ENCODE results near the gene EDC3. TPM values are rescaled to one million over a fixed set of nuclear protein-coding genes. Genes with fewer than 3 reads are reported as not detected.
"Not testable (repeated sequence)": the region's sequence is repeated elsewhere in the genome, so short reads cannot be mapped to it uniquely, and the experiment has no call there.

Gene EDC3
- total RNA-seq, 1 donor from 2014 or later: 49.5 TPM

GRCh38 chr15:74732846-74733245, 37.0 kb upstream of the EDC3 start:
- Mint-ChIP-seq H3K4me1 (no peaks in the 10 kb centered on the region), H3K36me3 (ENCODE audit: low read depth) (no peaks in the 10 kb centered on the region), H3K4me3 (no peak overlapping the region), H3K27me3 (peaks cover 57% of the 10 kb centered on the region), H3K27ac (no peak overlapping the region), H3K9me3 (peaks cover 7% of the 10 kb centered on the region)
- TF ChIP-seq, protein P1, sequence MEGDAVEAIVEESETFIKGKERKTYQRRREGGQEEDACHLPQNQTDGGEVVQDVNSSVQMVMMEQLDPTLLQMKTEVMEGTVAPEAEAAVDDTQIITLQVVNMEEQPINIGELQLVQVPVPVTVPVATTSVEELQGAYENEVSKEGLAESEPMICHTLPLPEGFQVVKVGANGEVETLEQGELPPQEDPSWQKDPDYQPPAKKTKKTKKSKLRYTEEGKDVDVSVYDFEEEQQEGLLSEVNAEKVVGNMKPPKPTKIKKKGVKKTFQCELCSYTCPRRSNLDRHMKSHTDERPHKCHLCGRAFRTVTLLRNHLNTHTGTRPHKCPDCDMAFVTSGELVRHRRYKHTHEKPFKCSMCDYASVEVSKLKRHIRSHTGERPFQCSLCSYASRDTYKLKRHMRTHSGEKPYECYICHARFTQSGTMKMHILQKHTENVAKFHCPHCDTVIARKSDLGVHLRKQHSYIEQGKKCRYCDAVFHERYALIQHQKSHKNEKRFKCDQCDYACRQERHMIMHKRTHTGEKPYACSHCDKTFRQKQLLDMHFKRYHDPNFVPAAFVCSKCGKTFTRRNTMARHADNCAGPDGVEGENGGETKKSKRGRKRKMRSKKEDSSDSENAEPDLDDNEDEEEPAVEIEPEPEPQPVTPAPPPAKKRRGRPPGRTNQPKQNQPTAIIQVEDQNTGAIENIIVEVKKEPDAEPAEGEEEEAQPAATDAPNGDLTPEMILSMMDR (IDR thresholded peaks at IDR 0.05): no peak
- ChIA-PET POLR2A (no interaction called here), CTCF (no interaction called here)
- DNase-seq: no peak
- ATAC-seq (ENCODE audit: low read depth): no peak
- intact Hi-C loops (cut with micrococcal nuclease): no loop called here

GRCh38 chr15:74730619-74731316, 34.9 kb upstream of the EDC3 start:
- no peaks in the 10 kb centered on the region for H3K9me3 Mint-ChIP-seq
- peaks cover 65% of the 10 kb centered on the region for H3K27me3 Mint-ChIP-seq
- no peak overlapping the region for H3K27ac Mint-ChIP-seq
- ChIA-PET POLR2A (no interaction called here), CTCF (no interaction called here)
- H3K4me3 Mint-ChIP-seq: no peak overlapping the region
- H3K36me3 Mint-ChIP-seq (ENCODE audit: low read depth): no peaks in the 10 kb centered on the region
- TF ChIP-seq, protein P1 (IDR thresholded peaks at IDR 0.05): no peak
- DNase-seq (no peak), ATAC-seq (ENCODE audit: low read depth) (no peak)
- H3K4me1 Mint-ChIP-seq: peaks cover 7% of the 10 kb centered on the region
- intact Hi-C loops (cut with micrococcal nuclease): no loop called here

DNA sequence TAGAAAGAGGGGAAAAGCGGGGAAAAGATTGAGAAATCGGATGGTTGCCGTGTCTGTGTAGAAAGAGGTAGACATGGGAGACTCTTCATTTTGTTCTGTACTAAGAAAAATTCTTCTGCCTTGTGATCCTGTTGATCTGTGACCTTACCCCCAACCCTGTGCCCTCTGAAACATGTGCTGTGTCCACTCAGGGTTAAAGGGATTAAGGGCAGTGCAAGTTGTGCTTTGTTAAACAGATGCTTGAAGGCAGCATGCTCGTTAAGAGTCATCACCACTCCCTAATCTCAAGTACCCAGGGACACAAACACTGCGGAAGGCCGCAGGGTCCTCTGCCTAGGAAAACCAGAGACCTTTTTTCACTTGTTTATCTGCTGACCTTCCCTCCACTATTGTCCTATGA, 33.5 kb upstream of the EDC3 start:
- ATAC-seq (ENCODE audit: low read depth); POLR2A ChIA-PET; H3K36me3 Mint-ChIP-seq (ENCODE audit: low read depth); intact Hi-C loops (cut with micrococcal nuclease); H3K9me3 Mint-ChIP-seq; DNase-seq; H3K4me3 Mint-ChIP-seq; CTCF ChIA-PET; H3K27ac Mint-ChIP-seq: not testable (repeated sequence)
- peaks cover 64% of the 10 kb centered on the region for H3K27me3 Mint-ChIP-seq
- peaks cover 11% of the 10 kb centered on the region for H3K4me1 Mint-ChIP-seq

DNA sequence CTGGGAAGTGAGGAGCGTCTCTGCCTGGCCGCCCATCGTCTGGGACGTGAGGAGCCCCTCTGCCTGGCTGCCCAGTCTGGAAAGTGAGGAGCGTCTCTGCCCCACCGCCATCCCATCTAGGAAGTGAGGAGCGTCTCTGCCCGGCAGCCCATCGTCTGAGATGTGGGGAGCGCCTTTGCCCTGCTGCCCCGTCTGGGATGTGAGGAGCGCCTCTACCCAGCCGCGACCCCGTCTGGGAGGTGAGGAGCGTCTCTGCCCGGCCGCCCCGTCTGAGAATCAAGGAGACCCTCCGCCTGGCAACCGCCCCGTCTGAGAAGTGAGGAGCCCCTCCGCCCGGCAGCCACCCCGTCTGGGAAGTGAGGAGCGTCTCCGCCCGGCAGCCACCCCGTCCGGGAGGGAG, 32.9 kb upstream of the EDC3 start:
- CTCF ChIA-PET; DNase-seq; intact Hi-C loops (cut with micrococcal nuclease); ATAC-seq (ENCODE audit: low read depth); H3K36me3 Mint-ChIP-seq (ENCODE audit: low read depth); H3K27ac Mint-ChIP-seq; POLR2A ChIA-PET; H3K9me3 Mint-ChIP-seq; H3K4me3 Mint-ChIP-seq: not testable (repeated sequence)
- Mint-ChIP-seq H3K27me3 (peaks cover 65% of the 10 kb centered on the region), H3K4me1 (peaks cover 11% of the 10 kb centered on the region)

GRCh38 chr15:74727727-74728126, 31.9 kb upstream of the EDC3 start:
- DNase-seq: no peak
- H3K4me1 Mint-ChIP-seq: peaks cover 11% of the 10 kb centered on the region
- no peak overlapping the region for H3K27ac Mint-ChIP-seq
- TF ChIP-seq, protein P1 (IDR thresholded peaks at IDR 0.05): no peak
- no peaks in the 10 kb centered on the region for H3K36me3 Mint-ChIP-seq (ENCODE audit: low read depth)
- intact Hi-C loops (cut with micrococcal nuclease): no loop called here
- H3K27me3 Mint-ChIP-seq: peaks cover 65% of the 10 kb centered on the region
- POLR2A ChIA-PET: no interaction called here
- no peaks in the 10 kb centered on the region for H3K9me3 Mint-ChIP-seq
- no peak overlapping the region for H3K4me3 Mint-ChIP-seq
- CTCF ChIA-PET: no interaction called here
- ATAC-seq (ENCODE audit: low read depth): no peak

- TF ChIP-seq, protein P1 (IDR thresholded peaks at IDR 0.05): no peak
- POLR2A ChIA-PET: no interaction called here
- H3K27me3 Mint-ChIP-seq: peaks cover 60% of the 10 kb centered on the region
- H3K4me3 Mint-ChIP-seq: peak overlapping the region; percentile 66
- CTCF ChIA-PET: interaction anchor here (1.8 kb wide), 1 partner anchor 42 kb away, joined by 4 read pairs; no protein-coding TSS in a partner anchor
- DNase-seq (no peak), ATAC-seq (ENCODE audit: low read depth) (no peak)
- no peaks in the 10 kb centered on the region for H3K36me3 Mint-ChIP-seq (ENCODE audit: low read depth)
- peaks cover 11% of the 10 kb centered on the region for H3K4me1 Mint-ChIP-seq
- intact Hi-C loops (cut with micrococcal nuclease): no loop called here
- H3K27ac Mint-ChIP-seq: no peak overlapping the region
- no peaks in the 10 kb centered on the region for H3K9me3 Mint-ChIP-seq
Measured at GRCh38 chr15:74726774-74727164, 30.9 kb upstream of the EDC3 start.
